GM19372 (cell line): ENCODE results near the gene STRBP.

Source experiments
- ATAC-seq: cut with Tn5 transposase; IDR thresholded peaks from one replicate; pipeline ENCODE4 v1.9.1; 2021; ENCODE audit warnings: mild to moderate bottlenecking, low read depth, moderate library complexity; ENCODE audit not compliant: unreplicated experiment

Gene STRBP

GRCh38 chr9:123074628-123075027, 193.8 kb downstream of the STRBP start:
- ATAC-seq, result no peak

GRCh38 chr9:123073991-123074422, 194.4 kb downstream of the STRBP start:
- no peak for ATAC-seq

- no peak for ATAC-seq
Observed at GRCh38 chr9:123073441-123073840, 194.9 kb downstream of the STRBP start.

- no peak for ATAC-seq
Observed at GRCh38 chr9:123072407-123072995, 195.9 kb downstream of the STRBP start.
